Spleen (tissue), 11 donors: ENCODE results near the gene SLC22A2. TPM values are rescaled to one million over a fixed set of nuclear protein-coding genes. Genes with fewer than 3 reads are reported as not detected.

Experiments used
- DNase-seq: peaks from one replicate; pipeline ENCODE4 v3.0.0-alpha.2; 2020
- H3K27ac ChIP-seq, 8 donors: fragments of 200-600 bp; sonication (generic) in 7 of 8; 1 replicate in 4 of 8; 2 replicates in 4 of 8; pipeline versions ENCODE4 v1.5.0 to v1.8.0; 2016 to 2021; ENCODE audit warnings: inconsistent platforms in 4 of 8, mild to moderate bottlenecking in 4 of 8, moderate library complexity in 1 of 8
- H3K27me3 ChIP-seq, 7 donors: fragments of 200-600 bp; sonication (generic) in 6 of 7; replicated peaks in 1 of 7; 1 replicate in 4 of 7; 2 replicates in 3 of 7; pipeline versions ENCODE4 v1.5.0 to v1.8.0; 2016 to 2021; ENCODE audit warnings: inconsistent platforms in 3 of 7, mild to moderate bottlenecking in 1 of 7
- H3K36me3 ChIP-seq, 6 donors: fragments of 200-600 bp; sonication (generic) in 5 of 6; 1 replicate in 4 of 6; 2 replicates in 2 of 6; pipeline versions ENCODE4 v1.5.0 to v1.8.0; 2016 to 2021; ENCODE audit warnings: inconsistent platforms in 2 of 6
- H3K4me1 ChIP-seq, 6 donors: fragments of 200-600 bp; sonication (generic) in 5 of 6; 1 replicate in 3 of 6; 2 replicates in 3 of 6; pipeline versions ENCODE4 v1.5.0 to v1.8.0; 2016 to 2021; ENCODE audit warnings: inconsistent platforms in 3 of 6
- H3K4me3 ChIP-seq, 8 donors: fragments of 200-600 bp; sonication (generic) in 7 of 8; 1 replicate in 4 of 8; 2 replicates in 4 of 8; pipeline versions ENCODE4 v1.5.0 to v1.8.0; 2016 to 2021; ENCODE audit warnings: inconsistent platforms in 4 of 8, mild to moderate bottlenecking in 4 of 8, moderate library complexity in 2 of 8
- H3K9me3 ChIP-seq, 8 donors: fragments of 200-600 bp; sonication (generic) in 7 of 8; 1 replicate in 4 of 8; 2 replicates in 4 of 8; pipeline versions ENCODE4 v1.5.0 to v1.8.0; 2016 to 2021; ENCODE audit warnings: inconsistent platforms in 4 of 8
- CTCF ChIP-seq, 11 experiments: fragments of 200-600 bp in 7 of 11; fragments of 450-650 bp in 4 of 11; sonication (generic) in 4 of 11; IDR thresholded peaks in 8 of 11; conservative IDR thresholded peaks in 3 of 11; 1 replicate in 7 of 11; 2 replicates in 4 of 11; pipeline versions ENCODE4 v1.4.0 to v1.8.0; 2016 to 2021; ENCODE audit warnings: antibody characterized with exemption in 11 of 11, inconsistent platforms in 4 of 11, mild to moderate bottlenecking in 1 of 11
- POLR2A ChIP-seq, 3 donors: fragments of 450-650 bp; IDR thresholded peaks; one replicate each; pipeline ENCODE4 v1.5.1; 2017; ENCODE audit warnings: antibody characterized with exemption in 3 of 3, mild to moderate bottlenecking in 1 of 3
- POLR2AphosphoS5 ChIP-seq, 3 donors: sonication (generic); formaldehyde crosslinking; IDR thresholded peaks; one replicate each; pipeline ENCODE4 v1.5.1; 2017; ENCODE audit warnings: antibody characterized with exemption in 3 of 3
- WGBS, 5 donors: extraction: QIAGEN DNeasy Blood & Tissue Kit in 3 of 5; methylation state at CpG; one replicate each; pipeline versions ENCODE4 v1.1.5 to v1.1.7; 2013 to 2018; 5-methylcytosine and 5-hydroxymethylcytosine counted together
- intact Hi-C: fragments of 100-400 bp; cut with DNase I; formaldehyde crosslinking; loops from one replicate; pipeline ENCODE4 v1.15.0; 2023; ENCODE audit warnings: low total_unique reads
- polyA plus RNA-seq, 3 donors: library from polyadenylated mRNA; stranded (reverse); fragments of 200-250 nt; gene quantifications; one replicate each; pipeline ENCODE4 v1.2.1, GENCODE V29; 2013
- total RNA-seq, 7 donors: library from RNA; depleted of rRNA in 3 of 7; stranded (reverse); fragments of >200 nt in 3 of 7; fragmentation: NEBNext Ultra II Directional in 4 of 7; extraction: Animal tissue kit (Norgen Biotek cat#: 25700) in 4 of 7; gene quantifications; one replicate each; pipeline versions ENCODE4 v1.1.0 to v1.2.1, GENCODE V29; 2016 to 2021
- donor health status: healthy with polysubstance abuse.
- donor health status: DM: no; HTN: no; CAD: no; lungs with moderate emphysema.
- donor health status: DM: no; HTN: no; CAD: no.
- donor health status: Bipolar disorder and iron deficiency.
- donor health status: healthy.
- donor health status: DM: no; HTN: no; CAD: no.
- donor health status: DM: yes; HTN: yes; CAD: no.

Gene SLC22A2
- total and polyA plus RNA-seq, 10 donors, result not detected

GRCh38 chr6:160221918-160222317 is 36.7 kb downstream of the SLC22A2 start:
- Histone ChIP-seq H3K4me1 (no peaks in the 10 kb centered on the region), H3K27ac (no peak overlapping the region), H3K36me3 (no peaks in the 10 kb centered on the region), H3K27me3 (peaks cover 0 to 17% (median 0%) of the 10 kb centered on the region in 7 donors), H3K9me3 (no peaks in the 10 kb centered on the region), H3K4me3 (no peak overlapping the region)
- WGBS, 5 donors, result 75 to 88% (median 80%) methylated on average over 1 of the region's 1 CpG
- TF ChIP-seq POLR2AphosphoS5 (IDR thresholded peaks at IDR 0.05) (no peak), CTCF (IDR thresholded peaks at IDR 0.05 in 8 of 11, conservative IDR thresholded peaks at IDR 0.05 in 3 of 11) (no peak), POLR2A (IDR thresholded peaks at IDR 0.05) (no peak)
- intact Hi-C loops, result no loop called here
- no peak for DNase-seq

- H3K27ac ChIP-seq, result no peak overlapping the region
- H3K27me3 ChIP-seq, result peaks cover 0 to 21% (median 0%) of the 10 kb centered on the region in 7 donors
- no peak overlapping the region for H3K4me3 ChIP-seq
- no peaks in the 10 kb centered on the region for H3K9me3 ChIP-seq
- no peaks in the 10 kb centered on the region for H3K36me3 ChIP-seq
- H3K4me1 ChIP-seq, result no peaks in the 10 kb centered on the region
- no peak for DNase-seq
- WGBS, 5 donors, result 27 to 42% (median 41%) methylated on average over 3 of the region's 3 CpGs
- intact Hi-C loops, result no loop called here
- no peak for TF ChIP-seq POLR2AphosphoS5 (IDR thresholded peaks at IDR 0.05)
- no peak for TF ChIP-seq CTCF (IDR thresholded peaks at IDR 0.05 in 8 of 11, conservative IDR thresholded peaks at IDR 0.05 in 3 of 11)
- no peak for TF ChIP-seq POLR2A (IDR thresholded peaks at IDR 0.05)
Observed at GRCh38 chr6:160221423-160221822, 37.2 kb downstream of the SLC22A2 start.

GRCh38 chr6:160218810-160219209 is 39.8 kb downstream of the SLC22A2 start:
- TF ChIP-seq POLR2A (IDR thresholded peaks at IDR 0.05) (no peak), CTCF (IDR thresholded peaks at IDR 0.05 in 8 of 11, conservative IDR thresholded peaks at IDR 0.05 in 3 of 11) (no peak), POLR2AphosphoS5 (IDR thresholded peaks at IDR 0.05) (no peak)
- H3K27me3 ChIP-seq, result peaks cover 0 to 44% (median 6%) of the 10 kb centered on the region in 7 donors
- intact Hi-C loops, result no loop called here
- 59 to 80% (median 78%) methylated on average over 2 of the region's 2 CpGs for WGBS, 5 donors
- H3K4me1 ChIP-seq, result no peaks in the 10 kb centered on the region
- H3K27ac ChIP-seq, result no peak overlapping the region
- H3K4me3 ChIP-seq, result no peak overlapping the region
- DNase-seq, result no peak
- peaks cover 0 to 7% (median 0%) of the 10 kb centered on the region in 8 donors for H3K9me3 ChIP-seq
- H3K36me3 ChIP-seq, result no peaks in the 10 kb centered on the region

- no peaks in the 10 kb centered on the region for H3K4me1 ChIP-seq
- no peak overlapping the region for H3K4me3 ChIP-seq
- peaks cover 0 to 7% (median 0%) of the 10 kb centered on the region in 8 donors for H3K9me3 ChIP-seq
- no peaks in the 10 kb centered on the region for H3K36me3 ChIP-seq
- 74 to 91% (median 84%) methylated on average over 4 of the region's 4 CpGs for WGBS, 5 donors
- no peak for DNase-seq
- H3K27me3 ChIP-seq, result peaks cover 0 to 44% (median 6%) of the 10 kb centered on the region in 7 donors
- intact Hi-C loops, result no loop called here
- no peak overlapping the region for H3K27ac ChIP-seq
- TF ChIP-seq CTCF (IDR thresholded peaks at IDR 0.05 in 8 of 11, conservative IDR thresholded peaks at IDR 0.05 in 3 of 11) (no peak), POLR2A (IDR thresholded peaks at IDR 0.05) (no peak), POLR2AphosphoS5 (IDR thresholded peaks at IDR 0.05) (no peak)
Observed at GRCh38 chr6:160217863-160218262, 40.8 kb downstream of the SLC22A2 start.
